ENCODE results near the gene ZBTB37.
A peak's percentile ranks its signal among the peaks of the same experiment; 100 is the strongest.
"Not testable (repeated sequence)": the region's sequence is repeated elsewhere in the genome, so short reads cannot be mapped to it uniquely, and the experiment has no call there.

Gene ZBTB37

GRCh38 chr1:173868266-173869020, at the start of gene ZBTB37:
Gene ZBTB37 (plus strand): TSS chr1:173868380. CDS start chr1:173870226, 1,846 bp downstream.
- DNase-seq (ENCODE audit: low read depth) = peak; percentile 37

GRCh38 chr1:173818459-173818858, 49.7 kb upstream of the ZBTB37 start:
- DNase-seq (ENCODE audit: low read depth) = peak; percentile 66

- DNase-seq (ENCODE audit: low read depth) = no peak
Measured at GRCh38 chr1:173821680-173822079, 46.5 kb upstream of the ZBTB37 start.

- DNase-seq (ENCODE audit: low read depth) = no peak
Measured at GRCh38 chr1:173823781-173824314, 44.3 kb upstream of the ZBTB37 start.

GRCh38 chr1:173824315-173825081, 43.7 kb upstream of the ZBTB37 start, which contains the start of the genes CENPL and DARS2:
Gene CENPL (minus strand): TSS chr1:173824883. CDS start chr1:173811299, 13,584 bp downstream.
Gene DARS2 (plus strand): TSS chr1:173824673. CDS start chr1:173825230, 557 bp downstream.
- DNase-seq (ENCODE audit: low read depth) = peak; percentile 99

- no peak for DNase-seq (ENCODE audit: low read depth)
Measured at GRCh38 chr1:173827611-173828010, 40.6 kb upstream of the ZBTB37 start.

GRCh38 chr1:173832748-173833147, 35.4 kb upstream of the ZBTB37 start:
- DNase-seq (ENCODE audit: low read depth) = no peak

- no peak for DNase-seq (ENCODE audit: low read depth)
Measured at GRCh38 chr1:173852105-173852504, 16.1 kb upstream of the ZBTB37 start.

GRCh38 chr1:173853074-173853473, 15.1 kb upstream of the ZBTB37 start:
- DNase-seq (ENCODE audit: low read depth) = peak; percentile 81

GRCh38 chr1:173856014-173856413, 12.2 kb upstream of the ZBTB37 start:
- peak; percentile 60 for DNase-seq (ENCODE audit: low read depth)

GRCh38 chr1:173856903-173857302, 11.3 kb upstream of the ZBTB37 start:
- DNase-seq (ENCODE audit: low read depth) = no peak

GRCh38 chr1:173857363-173857917, 10.7 kb upstream of the ZBTB37 start:
- no peak for DNase-seq (ENCODE audit: low read depth)

- not testable (repeated sequence) for DNase-seq (ENCODE audit: low read depth)
Measured at GRCh38 chr1:173859547-173859946, 8.6 kb upstream of the ZBTB37 start.

- no peak for DNase-seq (ENCODE audit: low read depth)
Measured at GRCh38 chr1:173860065-173860464, 8.1 kb upstream of the ZBTB37 start.

GRCh38 chr1:173861731-173862145, 6.4 kb upstream of the ZBTB37 start:
- DNase-seq (ENCODE audit: low read depth) = no peak

GRCh38 chr1:173862146-173862768, 5.9 kb upstream of the ZBTB37 start:
- not testable (repeated sequence) for DNase-seq (ENCODE audit: low read depth)

- no peak for DNase-seq (ENCODE audit: low read depth)
Measured at GRCh38 chr1:173862769-173863223, 5.4 kb upstream of the ZBTB37 start.

- DNase-seq (ENCODE audit: low read depth) = no peak
Measured at GRCh38 chr1:173863224-173864161, 4.7 kb upstream of the ZBTB37 start.

GRCh38 chr1:173864179-173864867, 3.9 kb upstream of the ZBTB37 start:
- peak; percentile 50 for DNase-seq (ENCODE audit: low read depth)

Data from amniotic epithelial cell (primary cell).